ENCODE measurements around the gene CHSY1. TPM values are rescaled to one million over a fixed set of nuclear protein-coding genes. Genes with fewer than 3 reads are reported as not detected.

CHSY1 gene
- total and polyA plus RNA-seq, 10 donors, result 6.8 to 99.5 (median 52.8) TPM

- intact Hi-C loops (cut with DNase I; ENCODE audit: low total_unique reads), result no loop called here
- peaks cover 13 to 36% (median 23%) of the 10 kb centered on the region in 6 donors for H3K4me1 ChIP-seq
- no peak for TF ChIP-seq POLR2A (IDR thresholded peaks at IDR 0.05)
- TF ChIP-seq POLR2AphosphoS5 (IDR thresholded peaks at IDR 0.05), result no peak
- no peak for TF ChIP-seq CTCF (IDR thresholded peaks at IDR 0.05 in 8 of 11, conservative IDR thresholded peaks at IDR 0.05 in 3 of 11)
- H3K27me3 ChIP-seq (replicated peaks in 1 of 7), result no peaks in the 10 kb centered on the region
- DNase-seq, result peak; percentile 1
- H3K36me3 ChIP-seq, result no peaks in the 10 kb centered on the region
- no peaks in the 10 kb centered on the region for H3K9me3 ChIP-seq
- H3K27ac ChIP-seq, result no peak overlapping the region
- H3K4me3 ChIP-seq, result no peak overlapping the region
Observed at GRCh38 chr15:101141926-101142527, 109.8 kb downstream of the CHSY1 start.

- Histone ChIP-seq H3K27ac (peak overlapping the region in 1 of 8 donors; percentile 30), H3K4me3 (no peak overlapping the region), H3K27me3 (replicated peaks in 1 of 7) (no peaks in the 10 kb centered on the region), H3K36me3 (no peaks in the 10 kb centered on the region), H3K9me3 (no peaks in the 10 kb centered on the region), H3K4me1 (peaks cover 13 to 50% (median 36%) of the 10 kb centered on the region in 6 donors)
- peak; percentile 56 for DNase-seq
- intact Hi-C loops (cut with DNase I; ENCODE audit: low total_unique reads), result no loop called here
- TF ChIP-seq POLR2A (IDR thresholded peaks at IDR 0.05), result no peak
- TF ChIP-seq CTCF (IDR thresholded peaks at IDR 0.05 in 8 of 11, conservative IDR thresholded peaks at IDR 0.05 in 3 of 11), result no peak
- no peak for TF ChIP-seq POLR2AphosphoS5 (IDR thresholded peaks at IDR 0.05)
- WGBS, 5 donors, result 93 to 100% (median 96%) methylated on average over 2 of the region's 2 CpGs
Observed at GRCh38 chr15:101140697-101141065, 111.2 kb downstream of the CHSY1 start.

- TF ChIP-seq POLR2A (IDR thresholded peaks at IDR 0.05), result no peak
- TF ChIP-seq POLR2AphosphoS5 (IDR thresholded peaks at IDR 0.05), result no peak
- no peak for TF ChIP-seq CTCF (IDR thresholded peaks at IDR 0.05 in 8 of 11, conservative IDR thresholded peaks at IDR 0.05 in 3 of 11)
- H3K27ac ChIP-seq, result peak overlapping the region in 1 of 8 donors; percentile 30
- no peaks in the 10 kb centered on the region for H3K27me3 ChIP-seq (replicated peaks in 1 of 7)
- peaks cover 13 to 55% (median 41%) of the 10 kb centered on the region in 6 donors for H3K4me1 ChIP-seq
- 80 to 89% (median 86%) methylated on average over 15 of the region's 15 CpGs for WGBS, 5 donors
- peak; percentile 73 for DNase-seq
- no peaks in the 10 kb centered on the region for H3K9me3 ChIP-seq
- intact Hi-C loops (cut with DNase I; ENCODE audit: low total_unique reads), result no loop called here
- no peak overlapping the region for H3K4me3 ChIP-seq
- no peaks in the 10 kb centered on the region for H3K36me3 ChIP-seq
Observed at GRCh38 chr15:101139986-101140696, 111.7 kb downstream of the CHSY1 start.
